Right atrium auricular region (tissue), 2 donors: Measurements from ENCODE around the gene NR2E3. TPM values are rescaled to one million over a fixed set of nuclear protein-coding genes. Genes with fewer than 3 reads are reported as not detected.

Experiments used
- DNase-seq: peaks from one replicate; pipeline ENCODE4 v3.0.0-alpha.2; 2019; ENCODE audit warnings: low spot score
- H3K27ac ChIP-seq, 2 donors: fragments of 200-600 bp; sonication (generic); 1 replicate in 1 of 2; 2 replicates in 1 of 2; pipeline ENCODE4 v1.5.1; 2016 to 2019
- H3K27me3 ChIP-seq, 2 donors: fragments of 200-600 bp; sonication (generic); one replicate each; pipeline versions ENCODE4 v1.5.1 to v1.6.0; 2017 to 2019
- H3K36me3 ChIP-seq: fragments of 200-600 bp; sonication (generic); one replicate; pipeline ENCODE4 v1.5.1; 2016
- H3K4me1 ChIP-seq, 2 donors: fragments of 200-600 bp; sonication (generic); one replicate each; pipeline versions ENCODE4 v1.5.1 to v1.6.0; 2017 to 2019
- H3K4me3 ChIP-seq, 2 donors: fragments of 200-600 bp; sonication (generic); 1 replicate in 1 of 2; 2 replicates in 1 of 2; pipeline ENCODE4 v1.5.1; 2017 to 2019; ENCODE audit warnings: mild to moderate bottlenecking in 1 of 2, moderate library complexity in 1 of 2
- H3K9me3 ChIP-seq, 2 donors: fragments of 200-600 bp; sonication (generic); one replicate each; pipeline ENCODE4 v1.5.1; 2019
- CTCF ChIP-seq, 2 donors: fragments of 200-600 bp; sonication (generic); IDR thresholded peaks; one replicate each; pipeline ENCODE4 v1.5.1; 2019; ENCODE audit warnings: antibody characterized with exemption in 2 of 2
- total RNA-seq, 2 donors: library from RNA; depleted of rRNA; stranded (reverse); fragments of >200 nt; gene quantifications; one replicate each; pipeline ENCODE4 v1.1.0, GENCODE V29; 2016

Gene NR2E3
- total RNA-seq, 2 donors from 2014 or later = not detected

GRCh38 chr15:71807691-71808091, 2.7 kb upstream of the NR2E3 start:
- H3K27me3 ChIP-seq = no peaks in the 10 kb centered on the region
- H3K36me3 ChIP-seq = no peaks in the 10 kb centered on the region
- H3K4me1 ChIP-seq = peaks cover 0 to 19% of the 10 kb centered on the region in 2 donors
- no peak overlapping the region for H3K4me3 ChIP-seq
- TF ChIP-seq CTCF (IDR thresholded peaks at IDR 0.05) = no peak
- no peak for DNase-seq
- H3K9me3 ChIP-seq = no peaks in the 10 kb centered on the region
- no peak overlapping the region for H3K27ac ChIP-seq

- TF ChIP-seq CTCF (IDR thresholded peaks at IDR 0.05) = no peak
- DNase-seq = no peak
- no peaks in the 10 kb centered on the region for H3K36me3 ChIP-seq
- no peaks in the 10 kb centered on the region for H3K9me3 ChIP-seq
- H3K4me3 ChIP-seq = no peak overlapping the region
- H3K27ac ChIP-seq = no peak overlapping the region
- H3K27me3 ChIP-seq = no peaks in the 10 kb centered on the region
- H3K4me1 ChIP-seq = peaks cover 0 to 19% of the 10 kb centered on the region in 2 donors
These were observed 1.9 kb upstream of the NR2E3 start for GRCh38 chr15:71808311-71809020.

GRCh38 chr15:71809346-71809745, 1.0 kb upstream of the NR2E3 start:
- no peak for DNase-seq
- Histone ChIP-seq H3K27ac (no peak overlapping the region), H3K4me1 (peaks cover 0 to 19% of the 10 kb centered on the region in 2 donors), H3K27me3 (no peaks in the 10 kb centered on the region), H3K9me3 (no peaks in the 10 kb centered on the region), H3K36me3 (no peaks in the 10 kb centered on the region), H3K4me3 (no peak overlapping the region)
- TF ChIP-seq CTCF (IDR thresholded peaks at IDR 0.05) = no peak

GRCh38 chr15:71811036-71811736, 832 bp downstream of the NR2E3 start:
- Histone ChIP-seq H3K4me1 (peaks cover 0 to 18% of the 10 kb centered on the region in 2 donors), H3K4me3 (no peak overlapping the region), H3K27me3 (no peaks in the 10 kb centered on the region), H3K9me3 (no peaks in the 10 kb centered on the region), H3K36me3 (no peaks in the 10 kb centered on the region), H3K27ac (no peak overlapping the region)
- TF ChIP-seq CTCF (IDR thresholded peaks at IDR 0.05) = no peak
- DNase-seq = no peak

- no peaks in the 10 kb centered on the region for H3K27me3 ChIP-seq
- no peak for DNase-seq
- H3K4me1 ChIP-seq = peaks cover 0 to 12% of the 10 kb centered on the region in 2 donors
- H3K9me3 ChIP-seq = no peaks in the 10 kb centered on the region
- no peak for TF ChIP-seq CTCF (IDR thresholded peaks at IDR 0.05)
- H3K36me3 ChIP-seq = no peaks in the 10 kb centered on the region
- H3K4me3 ChIP-seq = no peak overlapping the region
- H3K27ac ChIP-seq = peak overlapping the region in 1 of 2 donors; percentile 40
These were observed 1.7 kb downstream of the NR2E3 start for GRCh38 chr15:71811752-71812735.
